Femur (tissue), 1 donor: ENCODE results near the gene CD58.

ENCODE experiments used
- DNase-seq: peaks from one replicate; pipeline ENCODE4 v3.0.0-alpha.2; 2017

Gene CD58

GRCh38 chr1:116508085-116508983 lies 62.5 kb downstream of the CD58 start:
- no peak for DNase-seq

- DNase-seq = no peak
Observed at GRCh38 chr1:116507631-116508030, 63.2 kb downstream of the CD58 start.

GRCh38 chr1:116506132-116507004 lies 64.5 kb downstream of the CD58 start:
- no peak for DNase-seq

GRCh38 chr1:116504308-116505156 lies 66.3 kb downstream of the CD58 start:
- DNase-seq = peak; percentile 73

GRCh38 chr1:116503546-116504307 lies 67.1 kb downstream of the CD58 start:
- DNase-seq = no peak

GRCh38 chr1:116502671-116503314 lies 68.0 kb downstream of the CD58 start:
- DNase-seq = no peak

GRCh38 chr1:116501870-116502244 lies 69.0 kb downstream of the CD58 start:
- DNase-seq = no peak

- no peak for DNase-seq
Observed at GRCh38 chr1:116501125-116501869, 69.5 kb downstream of the CD58 start.

- peak; percentile 70 for DNase-seq
Observed at GRCh38 chr1:116498789-116499628, 71.8 kb downstream of the CD58 start.

- no peak for DNase-seq
Observed at GRCh38 chr1:116497656-116498055, 73.2 kb downstream of the CD58 start.

GRCh38 chr1:116496898-116497297 lies 73.9 kb downstream of the CD58 start:
- no peak for DNase-seq

- no peak for DNase-seq
Observed at GRCh38 chr1:116496380-116496779, 74.4 kb downstream of the CD58 start.

- no peak for DNase-seq
Observed at GRCh38 chr1:116495535-116495934, 75.3 kb downstream of the CD58 start.

GRCh38 chr1:116494745-116495144 lies 76.1 kb downstream of the CD58 start:
- no peak for DNase-seq

GRCh38 chr1:116494353-116494692 lies 76.5 kb downstream of the CD58 start:
- no peak for DNase-seq

GRCh38 chr1:116493484-116494352 lies 77.1 kb downstream of the CD58 start:
- no peak for DNase-seq

GRCh38 chr1:116493036-116493435 lies 77.8 kb downstream of the CD58 start:
- DNase-seq = no peak

GRCh38 chr1:116492358-116492811 lies 78.4 kb downstream of the CD58 start:
- no peak for DNase-seq
